ENCODE results near the gene TRDN. TPM values are rescaled to one million over a fixed set of nuclear protein-coding genes. Genes with fewer than 3 reads are reported as not detected.

The TRDN gene
- total RNA-seq, result not detected

- no peak for DNase-seq (ENCODE audit: low read depth in 2 of 3, low spot score in 2 of 3)
Measured at GRCh38 chr6:123636782-123637181, at the start of gene TRDN. Gene TRDN, minus strand, starts transcription at chr6:123636950. Its CDS starts 175 bp downstream, at chr6:123636775.

GRCh38 chr6:123681957-123682462 is 45.3 kb upstream of the TRDN start:
- DNase-seq (ENCODE audit: low read depth in 2 of 3, low spot score in 2 of 3), result no peak

- no peak for DNase-seq (ENCODE audit: low read depth in 2 of 3, low spot score in 2 of 3)
Measured at GRCh38 chr6:123677897-123678296, 41.1 kb upstream of the TRDN start.

- no peak for DNase-seq (ENCODE audit: low read depth in 2 of 3, low spot score in 2 of 3)
Measured at GRCh38 chr6:123676793-123677192, 40.0 kb upstream of the TRDN start.

GRCh38 chr6:123668965-123669591 is 32.3 kb upstream of the TRDN start:
- no peak for DNase-seq (ENCODE audit: low read depth in 2 of 3, low spot score in 2 of 3)

- DNase-seq (ENCODE audit: low read depth in 2 of 3, low spot score in 2 of 3), result no peak
Measured at GRCh38 chr6:123668063-123668462, 31.3 kb upstream of the TRDN start.

GRCh38 chr6:123663436-123663835 is 26.7 kb upstream of the TRDN start:
- no peak for DNase-seq (ENCODE audit: low read depth in 2 of 3, low spot score in 2 of 3)

GRCh38 chr6:123662757-123663156 is 26.0 kb upstream of the TRDN start:
- no peak for DNase-seq (ENCODE audit: low read depth in 2 of 3, low spot score in 2 of 3)

- DNase-seq (ENCODE audit: low read depth in 2 of 3, low spot score in 2 of 3), result no peak
Measured at GRCh38 chr6:123661105-123661891, 24.5 kb upstream of the TRDN start.

GRCh38 chr6:123659960-123660748 is 23.4 kb upstream of the TRDN start:
- no peak for DNase-seq (ENCODE audit: low read depth in 2 of 3, low spot score in 2 of 3)

GRCh38 chr6:123658848-123659247 is 22.1 kb upstream of the TRDN start:
- DNase-seq (ENCODE audit: low read depth in 2 of 3, low spot score in 2 of 3), result no peak

DNA sequence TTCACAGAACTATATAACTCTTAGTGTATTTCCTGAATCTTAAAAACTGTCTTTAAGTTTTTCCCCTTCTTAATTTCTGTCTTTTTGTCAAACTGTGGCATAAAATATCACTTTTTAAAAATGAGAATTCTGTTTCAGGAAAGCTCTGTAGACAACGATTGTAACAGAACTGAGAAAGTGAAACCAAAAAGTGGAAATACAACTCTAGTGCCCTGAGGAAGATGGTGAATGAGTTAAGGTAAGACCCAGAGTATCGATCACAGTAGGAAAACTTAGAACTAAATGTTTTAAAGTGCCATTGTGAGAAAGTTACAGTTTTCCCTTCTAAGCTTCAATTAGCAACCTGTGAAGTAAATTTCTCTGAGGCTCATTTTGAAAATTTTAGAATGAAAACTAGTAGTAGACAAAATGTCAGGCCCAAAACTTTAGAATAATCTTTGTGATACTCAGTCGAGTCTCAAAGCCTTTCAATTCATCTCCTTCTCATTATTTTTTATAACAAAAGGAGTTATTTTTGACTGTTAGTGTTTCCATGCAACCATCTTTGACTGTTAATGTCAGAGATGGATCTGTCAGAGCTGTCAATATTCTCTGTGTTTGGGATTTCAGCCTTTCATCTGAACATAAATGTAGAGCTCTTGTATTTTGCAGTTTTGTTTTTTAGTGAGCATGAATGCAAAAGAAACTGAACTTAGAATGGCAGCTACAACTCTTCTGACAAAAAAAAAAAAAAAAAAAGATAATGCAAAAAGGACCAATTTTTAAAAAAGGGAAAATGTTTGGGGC is 19.0 kb upstream of the TRDN start:
- peak in 2 of 3 donors; percentile 9 to 50 for DNase-seq (ENCODE audit: low read depth in 2 of 3, low spot score in 2 of 3)

DNA sequence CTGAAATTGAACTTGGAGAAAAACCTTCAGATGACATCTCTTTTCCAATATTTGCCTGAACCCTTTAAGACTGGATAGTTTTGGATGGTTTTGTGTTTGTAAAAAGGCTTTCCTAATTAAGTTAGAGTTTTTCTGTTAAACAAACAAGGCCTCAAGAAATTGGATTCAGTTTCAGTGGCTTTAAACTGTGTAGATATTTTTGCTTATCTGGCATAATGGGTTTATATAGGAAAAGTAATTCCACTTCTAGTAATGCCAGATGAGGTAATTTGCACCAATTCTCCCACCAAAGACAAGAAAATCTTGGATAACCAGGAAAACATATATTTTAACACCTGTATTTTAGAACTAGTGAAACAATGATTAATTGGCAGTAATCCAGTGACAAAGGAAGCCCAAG is 12.0 kb upstream of the TRDN start:
- DNase-seq (ENCODE audit: low read depth in 2 of 3, low spot score in 2 of 3), result no peak

DNA sequence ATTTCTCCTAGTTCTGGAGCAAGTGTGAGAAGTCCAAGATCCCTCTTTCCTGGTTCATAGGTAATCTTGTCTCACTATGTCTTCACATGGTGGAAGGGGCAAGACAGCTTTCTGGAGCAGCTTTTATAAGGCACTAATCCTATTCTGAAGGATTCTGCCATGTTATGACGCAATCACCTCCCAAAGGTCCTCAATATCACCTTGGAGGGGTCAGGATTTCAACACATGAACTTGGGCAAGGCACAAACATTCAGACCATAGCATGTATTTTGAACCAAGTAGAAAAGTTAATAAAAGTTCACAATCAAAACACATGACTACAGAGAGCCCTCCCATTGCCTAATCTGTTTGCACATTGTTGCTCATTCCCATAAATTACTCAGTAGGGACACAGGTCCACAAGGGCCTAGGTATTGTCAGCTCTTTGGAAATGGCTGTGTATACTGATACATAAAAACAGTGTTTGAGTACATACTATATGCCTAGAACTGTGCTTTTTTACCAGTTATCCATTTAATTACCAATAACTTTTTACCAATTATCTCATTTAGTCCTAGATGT is 11.3 kb upstream of the TRDN start:
- DNase-seq (ENCODE audit: low read depth in 2 of 3, low spot score in 2 of 3), result no peak

DNA sequence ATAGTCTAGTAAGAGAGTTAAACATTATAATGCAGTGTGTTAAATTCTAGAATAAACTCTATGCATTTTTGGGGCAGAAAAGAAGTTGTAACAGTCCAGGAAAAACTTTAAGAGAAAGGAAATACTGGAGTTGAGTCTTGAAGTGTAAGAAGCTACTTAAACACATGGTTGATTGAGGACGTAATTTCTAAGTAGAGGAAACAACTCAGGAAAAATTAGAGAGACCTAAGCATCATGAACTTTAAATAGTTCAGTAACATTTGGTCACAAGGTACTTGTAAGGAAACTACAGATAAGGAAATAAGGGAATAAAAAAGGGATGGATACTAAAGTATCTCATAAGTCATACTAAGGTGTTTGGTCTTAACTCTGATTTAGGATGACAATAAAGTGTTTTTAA is 4.7 kb upstream of the TRDN start:
- DNase-seq (ENCODE audit: low read depth in 2 of 3, low spot score in 2 of 3), result no peak

DNA sequence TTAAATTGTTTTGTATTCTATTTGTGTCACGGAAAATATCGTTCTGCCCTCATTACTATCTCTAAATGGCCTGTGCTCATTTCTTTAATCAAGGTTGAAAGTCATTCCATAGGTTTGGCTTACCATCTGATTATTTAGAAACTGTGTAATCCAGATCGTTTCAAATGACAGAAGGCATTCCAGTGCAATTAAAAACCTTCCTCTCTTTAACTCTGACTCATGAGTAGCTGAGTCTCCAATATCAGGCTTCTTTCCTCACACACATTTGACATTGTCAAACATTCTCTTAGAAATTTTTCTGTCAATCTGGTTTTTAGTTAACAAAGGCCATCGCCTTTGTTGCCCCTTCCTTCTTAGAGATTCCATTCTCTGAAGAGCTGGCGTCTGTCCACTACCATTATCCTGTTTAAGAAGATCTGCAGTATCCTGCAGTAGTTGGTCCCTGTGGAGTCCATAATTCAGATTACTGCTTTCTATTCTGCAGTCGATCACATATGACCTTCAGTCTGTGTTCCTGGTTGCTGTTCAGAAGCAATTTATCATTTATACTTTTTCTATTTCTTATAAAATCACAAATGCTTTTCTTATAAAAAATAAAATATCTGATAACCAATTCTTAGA is 3.9 kb upstream of the TRDN start:
- DNase-seq (ENCODE audit: low read depth in 2 of 3, low spot score in 2 of 3), result no peak

DNA sequence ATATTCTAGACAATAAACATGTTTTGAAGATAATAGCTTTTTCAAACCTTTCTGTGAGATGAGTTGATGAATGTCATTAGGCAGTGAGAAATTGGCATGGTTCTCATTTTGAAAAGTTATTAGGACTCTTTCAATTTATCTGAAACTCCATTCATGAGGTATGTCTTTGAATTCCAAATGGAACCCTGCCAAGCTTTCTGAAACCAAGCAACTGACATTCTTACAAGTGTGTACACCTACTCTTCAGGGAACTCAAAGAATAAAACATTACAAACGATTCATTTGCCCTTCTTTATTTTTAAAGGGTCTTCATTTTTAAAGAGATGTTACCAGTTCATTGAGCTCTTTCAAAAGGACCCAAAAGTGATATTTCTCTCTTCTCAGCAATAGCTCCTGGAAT is 2.1 kb upstream of the TRDN start:
- no peak for DNase-seq (ENCODE audit: low read depth in 2 of 3, low spot score in 2 of 3)

DNA sequence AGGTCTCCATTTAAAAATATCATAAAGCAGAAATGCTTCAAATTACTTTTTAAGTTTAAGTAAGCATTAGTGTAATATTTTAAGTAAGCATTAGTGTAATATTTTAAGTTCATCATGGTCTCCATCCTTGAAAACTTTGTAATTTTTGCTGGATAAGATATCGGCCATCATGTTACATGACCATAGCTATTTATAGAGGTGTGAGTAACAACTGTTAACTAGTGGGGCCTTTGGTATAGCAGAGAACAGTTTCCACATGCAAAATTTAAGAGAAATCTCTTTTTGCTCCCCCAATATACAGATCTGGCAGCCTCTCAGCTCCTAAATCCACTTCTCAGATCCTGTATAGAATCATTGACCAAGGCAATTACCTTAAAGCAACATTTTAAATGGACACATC is 468 bp downstream of the TRDN start:
- DNase-seq (ENCODE audit: low read depth in 2 of 3, low spot score in 2 of 3), result no peak

DNA sequence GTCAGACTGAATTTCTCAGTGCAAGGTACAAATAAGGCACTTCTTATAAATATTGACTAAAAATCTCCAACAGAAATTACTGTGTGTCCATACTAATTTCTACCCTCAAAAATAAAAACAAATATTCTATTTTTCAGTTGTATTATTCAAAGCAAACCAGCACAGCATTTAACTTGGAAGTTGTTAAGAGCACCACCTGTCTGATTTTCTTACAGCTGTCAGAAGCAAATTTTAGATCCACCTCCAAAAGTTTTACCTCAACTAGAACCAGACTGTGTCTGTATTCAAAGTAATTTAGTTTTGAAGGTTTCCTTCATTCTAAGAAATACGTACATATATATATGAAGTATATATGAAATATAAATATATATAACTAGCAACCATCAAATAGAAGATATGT is 1.2 kb downstream of the TRDN start:
- DNase-seq (ENCODE audit: low read depth in 2 of 3, low spot score in 2 of 3), result no peak

- DNase-seq (ENCODE audit: low read depth in 2 of 3, low spot score in 2 of 3), result no peak
Measured at GRCh38 chr6:123635144-123635543, 1.6 kb downstream of the TRDN start.

Data from hematopoietic multipotent progenitor cell (in vitro differentiated cells).